AG04449 (cell line): Measurements from ENCODE around the gene OR4F6.

Experiments used
- CTCF ChIA-PET: fragments of 350-600 bp; formaldehyde crosslinking; extraction: SDS; loops from one replicate; lab custom pipeline; 2021; ENCODE audit warnings: antibody characterized with exemption; lab: Yijun Ruan, JAX
- POLR2A ChIA-PET: fragments of 400-600, 350-600 bp; formaldehyde crosslinking; extraction: SDS; loops from one replicate; lab custom pipeline; 2020; ENCODE audit warnings: antibody characterized with exemption, inconsistent platforms; lab: Yijun Ruan, JAX
- DNase-seq: peaks from one replicate; pipeline ENCODE4 v3.0.0-alpha.2; 2010; ENCODE audit warnings: low read depth, low spot score
- H3K4me3 ChIP-seq: 2 replicates; pipeline ENCODE4 v1.5.1; 2011; ENCODE audit warnings: low read depth, mild to moderate bottlenecking, control low read depth, low read length
- CTCF ChIP-seq: IDR thresholded peaks from one replicate; pipeline ENCODE4 v1.5.1; 2011; ENCODE audit warnings: mild to moderate bottlenecking, moderate library complexity, low read length, control low read depth, inconsistent platforms; ENCODE audit not compliant: insufficient read depth; ENCODE audit errors: missing control alignments

The OR4F6 gene

GRCh38 chr15:101805605-101806345, 2.5 kb downstream of the OR4F6 start:
- H3K4me3 ChIP-seq: no peak overlapping the region
- no peak for DNase-seq
- POLR2A ChIA-PET: no interaction called here
- CTCF ChIA-PET: no interaction called here
- no peak for TF ChIP-seq CTCF

DNA sequence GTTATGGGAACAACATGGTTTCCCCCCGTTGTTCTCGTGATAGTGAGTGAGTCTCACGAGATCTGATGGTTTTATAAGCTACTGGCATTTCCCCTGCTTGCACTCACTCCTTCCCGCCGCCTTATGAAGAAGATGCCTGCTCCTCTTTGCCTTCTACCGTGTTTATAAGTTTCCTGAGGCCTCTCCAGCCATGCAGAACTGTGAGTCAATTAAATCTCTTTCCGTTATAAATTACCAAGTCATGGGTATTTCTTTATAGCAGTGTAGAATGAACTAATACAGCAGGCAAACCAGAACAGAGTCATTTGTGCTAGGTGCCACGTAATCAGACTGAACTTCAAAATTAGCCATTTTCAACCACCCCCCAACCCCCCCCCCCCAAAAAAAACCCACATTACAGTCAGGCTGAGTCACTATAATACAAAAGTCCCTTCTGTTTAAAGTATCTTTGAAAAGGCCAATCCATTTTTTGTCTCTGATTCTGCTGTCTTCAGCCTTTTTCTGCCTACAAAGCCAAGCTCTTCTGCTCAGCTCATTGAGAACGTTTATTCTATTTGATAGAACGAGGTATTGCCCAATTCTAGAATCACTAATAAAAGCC, 4.1 kb downstream of the OR4F6 start:
- H3K4me3 ChIP-seq: no peak overlapping the region
- no peak for TF ChIP-seq CTCF
- peak; percentile 28 for DNase-seq
- POLR2A ChIA-PET: interaction anchor here (0.8 kb wide), 1 partner anchor 10 kb away, joined by 3 read pairs; no protein-coding TSS in a partner anchor
- CTCF ChIA-PET: interaction anchor here (1.3 to 1.4 kb wide), 2 partner anchors 8 to 10 kb away, joined by 3 read pairs; no protein-coding TSS in a partner anchor

DNA sequence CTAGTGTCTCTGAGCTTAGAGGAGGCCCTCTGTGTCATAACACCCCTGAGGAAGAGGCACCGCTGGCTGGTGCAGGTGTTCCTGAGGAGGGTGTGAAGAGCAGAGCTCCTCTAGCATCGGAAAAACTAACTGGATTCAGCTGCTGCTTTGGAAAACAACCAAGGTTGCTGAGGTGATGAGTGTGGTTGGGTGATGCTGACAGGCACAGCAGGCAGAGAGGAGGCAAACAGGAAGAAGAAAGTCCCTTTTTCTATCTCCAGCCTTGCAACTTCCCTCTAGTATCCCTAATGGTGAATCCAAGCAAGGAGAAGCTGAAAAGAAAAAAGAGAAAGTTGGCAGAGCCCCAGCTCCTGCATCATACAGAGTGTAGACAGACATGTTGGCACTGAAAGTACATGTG, 4.9 kb downstream of the OR4F6 start:
- POLR2A ChIA-PET: no interaction called here
- no peak overlapping the region for H3K4me3 ChIP-seq
- TF ChIP-seq CTCF: no peak
- CTCF ChIA-PET: interaction anchor here (1.3 to 1.4 kb wide), 2 partner anchors 9 to 11 kb away, joined by 3 read pairs; no protein-coding TSS in a partner anchor
- DNase-seq: no peak

DNA sequence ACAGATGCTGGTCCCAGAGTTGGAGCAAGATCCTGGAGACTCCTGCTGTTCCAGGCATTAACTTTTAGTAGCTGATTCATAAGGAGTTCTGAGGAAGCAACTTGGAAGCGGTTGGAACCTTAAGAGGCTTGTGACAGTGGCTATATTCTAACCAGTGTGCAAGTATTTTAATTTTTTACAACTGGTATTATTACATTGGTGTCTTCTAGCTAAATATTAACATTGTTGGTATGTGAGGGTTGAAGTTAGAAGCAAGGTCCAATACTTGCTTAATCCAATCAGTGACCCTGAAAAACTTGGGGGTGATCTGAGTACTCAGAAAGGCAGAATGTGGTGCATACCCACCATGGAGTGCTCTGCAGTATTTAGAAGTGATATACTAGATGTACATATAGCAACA, 7.1 kb downstream of the OR4F6 start:
- TF ChIP-seq CTCF: no peak
- ChIA-PET CTCF (no interaction called here), POLR2A (no interaction called here)
- no peak overlapping the region for H3K4me3 ChIP-seq
- no peak for DNase-seq

DNA sequence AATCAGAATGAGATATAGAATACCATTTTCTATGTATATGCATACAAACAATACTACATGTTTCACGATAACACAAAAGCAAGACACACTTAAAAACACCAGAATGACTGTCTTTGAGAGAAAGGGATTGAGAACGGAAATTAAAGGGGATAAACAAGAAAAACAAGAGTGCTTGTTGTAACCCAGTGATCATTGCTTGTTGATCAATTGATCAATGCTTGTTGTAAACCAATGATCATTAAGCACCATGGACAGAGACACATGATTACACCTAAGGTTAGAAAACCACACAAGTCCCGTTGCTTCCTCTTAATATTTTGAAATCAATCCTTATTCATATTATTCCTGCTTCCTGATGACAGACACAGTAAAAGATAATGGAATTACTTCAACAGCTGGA, 7.6 kb downstream of the OR4F6 start:
- ChIA-PET CTCF (no interaction called here), POLR2A (no interaction called here)
- TF ChIP-seq CTCF: no peak
- DNase-seq: no peak
- no peak overlapping the region for H3K4me3 ChIP-seq

DNA sequence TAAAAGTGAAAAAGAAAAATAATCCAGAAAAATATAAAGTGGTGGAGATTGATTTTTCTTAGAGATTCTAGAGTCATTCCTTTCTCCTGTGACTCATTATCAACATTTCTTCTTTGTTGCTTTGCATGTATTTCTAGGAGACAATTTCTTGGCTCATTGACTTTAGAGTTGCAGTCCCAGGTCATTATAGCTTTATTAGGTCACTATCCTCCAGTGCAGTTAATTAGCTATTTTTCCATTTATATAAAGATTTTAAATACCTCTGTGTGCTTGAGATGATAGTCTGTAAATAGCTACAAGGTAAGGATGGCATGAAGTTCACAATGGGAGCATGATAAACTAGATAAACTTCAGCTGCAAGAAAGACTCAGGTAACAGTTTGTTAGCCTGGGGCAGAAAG, 8.6 kb downstream of the OR4F6 start, which contains the start of gene OR4F15:
Gene OR4F15 (plus strand): TSS at position 301 of the 400 bp plus-strand sequence. CDS start 5,985 bp downstream, outside the sequence.
- no peak for DNase-seq
- ChIA-PET POLR2A (no interaction called here), CTCF (no interaction called here)
- no peak within 1 kb of the TSS for H3K4me3 ChIP-seq
- TF ChIP-seq CTCF: no peak
